DMS79 (cell line): ENCODE data around the gene FAM118A.
"Not testable (repeated sequence)": the region's sequence is repeated elsewhere in the genome, so short reads cannot be mapped to it uniquely, and the experiment has no call there.

ENCODE experiments used
- DNase-seq: peaks from one replicate; lab custom pipeline; 2025; lab: John Stamatoyannopoulos, UW

The FAM118A gene

GRCh38 chr22:45310331-45310976 lies 720 bp downstream of the FAM118A start:
- DNase-seq: no peak

- no peak for DNase-seq
These were observed 1.3 kb downstream of the FAM118A start for GRCh38 chr22:45310977-45311531.

GRCh38 chr22:45312415-45312814 lies 2.7 kb downstream of the FAM118A start:
- DNase-seq: no peak

GRCh38 chr22:45312856-45313255 lies 3.1 kb downstream of the FAM118A start:
- DNase-seq: no peak

GRCh38 chr22:45314054-45314721 lies 4.5 kb downstream of the FAM118A start:
- no peak for DNase-seq

GRCh38 chr22:45314786-45315185 lies 5.1 kb downstream of the FAM118A start:
- no peak for DNase-seq

GRCh38 chr22:45316796-45317526 lies 7.2 kb downstream of the FAM118A start:
- DNase-seq: no peak

GRCh38 chr22:45317551-45318167 lies 7.9 kb downstream of the FAM118A start:
- DNase-seq: no peak

GRCh38 chr22:45318168-45318557 lies 8.4 kb downstream of the FAM118A start:
- peak; percentile 66 for DNase-seq

- DNase-seq: no peak
These were observed 9.0 kb downstream of the FAM118A start for GRCh38 chr22:45318558-45319323.

- DNase-seq: no peak
These were observed 9.6 kb downstream of the FAM118A start for GRCh38 chr22:45319324-45319685.

GRCh38 chr22:45320357-45320976 lies 10.7 kb downstream of the FAM118A start:
- DNase-seq: no peak

GRCh38 chr22:45321827-45322226 lies 12.1 kb downstream of the FAM118A start:
- no peak for DNase-seq

GRCh38 chr22:45322873-45323525 lies 13.3 kb downstream of the FAM118A start:
- DNase-seq: no peak

- DNase-seq: no peak
These were observed 14.0 kb downstream of the FAM118A start for GRCh38 chr22:45323695-45324094.

- DNase-seq: no peak
These were observed 14.6 kb downstream of the FAM118A start for GRCh38 chr22:45324311-45324711.

- DNase-seq: not testable (repeated sequence)
These were observed 18.5 kb downstream of the FAM118A start for GRCh38 chr22:45328261-45328660.

GRCh38 chr22:45328822-45329529 lies 19.2 kb downstream of the FAM118A start:
- DNase-seq: no peak

- no peak for DNase-seq
These were observed 19.8 kb downstream of the FAM118A start for GRCh38 chr22:45329530-45329936.

GRCh38 chr22:45330548-45330947 lies 20.8 kb downstream of the FAM118A start:
- no peak for DNase-seq
